Coronary artery (tissue), 2 donors: ENCODE data around the gene KIRREL3.
"Not testable (repeated sequence)": the region's sequence is repeated elsewhere in the genome, so short reads cannot be mapped to it uniquely, and the experiment has no call there.

Experiments
- DNase-seq: peaks from one replicate; pipeline ENCODE4 v3.0.0-alpha.2; 2017; ENCODE audit warnings: low spot score
- H3K27ac ChIP-seq, 2 donors: fragments of 200-600 bp; sonication (generic); one replicate each; pipeline ENCODE4 v1.5.1; 2016 to 2019
- H3K4me3 ChIP-seq: fragments of 200-600 bp; sonication (generic); 2 replicates; pipeline ENCODE4 v1.5.1; 2016; ENCODE audit warnings: mild to moderate bottlenecking, moderate library complexity
- TF ChIP-seq, protein P1 (sequence below): fragments of 200-600 bp; sonication (generic); IDR thresholded peaks from one replicate; pipeline ENCODE4 v1.5.1; 2019; ENCODE audit warnings: antibody characterized with exemption

KIRREL3 gene

DNA sequence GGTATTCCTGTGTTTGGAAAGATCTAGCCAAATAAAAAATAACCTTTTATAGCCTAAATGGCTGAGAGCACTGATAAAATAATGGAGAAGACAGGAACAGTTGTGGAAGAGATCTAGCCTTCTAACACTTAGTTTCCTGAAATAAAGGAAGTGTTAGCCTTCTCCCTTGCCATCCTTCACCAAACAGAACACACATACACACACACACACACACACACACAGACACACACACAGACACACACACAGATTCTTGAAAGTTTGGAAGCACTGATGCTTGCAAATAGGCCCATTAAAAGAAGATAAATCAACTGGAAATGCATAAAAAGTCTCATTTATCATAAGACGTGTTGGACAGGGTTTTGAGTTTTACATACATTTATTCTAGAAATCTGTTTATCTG is 37.5 kb downstream of the KIRREL3 start:
- TF ChIP-seq, protein P1, sequence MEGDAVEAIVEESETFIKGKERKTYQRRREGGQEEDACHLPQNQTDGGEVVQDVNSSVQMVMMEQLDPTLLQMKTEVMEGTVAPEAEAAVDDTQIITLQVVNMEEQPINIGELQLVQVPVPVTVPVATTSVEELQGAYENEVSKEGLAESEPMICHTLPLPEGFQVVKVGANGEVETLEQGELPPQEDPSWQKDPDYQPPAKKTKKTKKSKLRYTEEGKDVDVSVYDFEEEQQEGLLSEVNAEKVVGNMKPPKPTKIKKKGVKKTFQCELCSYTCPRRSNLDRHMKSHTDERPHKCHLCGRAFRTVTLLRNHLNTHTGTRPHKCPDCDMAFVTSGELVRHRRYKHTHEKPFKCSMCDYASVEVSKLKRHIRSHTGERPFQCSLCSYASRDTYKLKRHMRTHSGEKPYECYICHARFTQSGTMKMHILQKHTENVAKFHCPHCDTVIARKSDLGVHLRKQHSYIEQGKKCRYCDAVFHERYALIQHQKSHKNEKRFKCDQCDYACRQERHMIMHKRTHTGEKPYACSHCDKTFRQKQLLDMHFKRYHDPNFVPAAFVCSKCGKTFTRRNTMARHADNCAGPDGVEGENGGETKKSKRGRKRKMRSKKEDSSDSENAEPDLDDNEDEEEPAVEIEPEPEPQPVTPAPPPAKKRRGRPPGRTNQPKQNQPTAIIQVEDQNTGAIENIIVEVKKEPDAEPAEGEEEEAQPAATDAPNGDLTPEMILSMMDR, result no peak
- Histone ChIP-seq H3K27ac (no peak overlapping the region), H3K4me3 (no peak overlapping the region)
- DNase-seq, result no peak

DNA sequence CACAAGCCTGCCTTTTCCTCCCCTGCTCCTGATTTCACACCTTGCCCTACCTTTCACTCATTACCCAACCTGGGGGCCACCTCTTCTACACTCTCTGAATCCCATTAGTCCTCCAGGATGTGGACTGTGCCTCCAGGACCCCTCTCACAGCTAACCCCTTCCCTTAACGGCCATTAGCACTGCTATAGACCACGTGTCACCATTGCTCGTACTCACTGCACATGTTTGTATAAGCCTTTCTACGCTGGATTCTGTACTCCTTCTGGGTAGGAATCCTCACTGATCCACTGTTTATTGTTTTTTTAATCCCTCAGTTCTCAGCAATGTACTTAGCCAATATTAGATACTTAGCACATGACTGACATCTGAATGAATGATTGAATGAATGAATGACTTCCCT is 40.9 kb downstream of the KIRREL3 start:
- Histone ChIP-seq H3K4me3 (no peak overlapping the region), H3K27ac (no peak overlapping the region)
- no peak for DNase-seq
- TF ChIP-seq, protein P1, result no peak

DNA sequence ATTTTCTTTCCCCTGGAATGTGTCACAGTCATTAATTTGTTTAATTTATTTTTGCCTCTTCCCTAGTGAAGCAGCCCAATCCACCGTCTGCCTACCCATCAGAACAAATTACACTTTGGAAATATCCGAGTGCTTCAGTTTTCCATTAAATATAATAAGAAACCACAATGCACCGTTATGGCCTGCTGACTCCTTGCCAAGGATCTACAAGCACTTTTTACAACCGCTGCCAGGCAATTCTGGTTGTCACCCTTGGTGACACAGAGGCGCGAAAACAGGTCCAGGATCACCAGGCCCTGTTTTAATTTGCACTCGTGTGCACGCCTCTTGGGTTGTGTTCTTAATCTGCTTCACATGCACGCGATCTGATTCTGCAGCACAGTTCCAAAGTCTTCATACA is 43.9 kb downstream of the KIRREL3 start:
- no peak for DNase-seq
- Histone ChIP-seq H3K27ac (no peak overlapping the region), H3K4me3 (no peak overlapping the region)
- TF ChIP-seq, protein P1, result no peak

DNA sequence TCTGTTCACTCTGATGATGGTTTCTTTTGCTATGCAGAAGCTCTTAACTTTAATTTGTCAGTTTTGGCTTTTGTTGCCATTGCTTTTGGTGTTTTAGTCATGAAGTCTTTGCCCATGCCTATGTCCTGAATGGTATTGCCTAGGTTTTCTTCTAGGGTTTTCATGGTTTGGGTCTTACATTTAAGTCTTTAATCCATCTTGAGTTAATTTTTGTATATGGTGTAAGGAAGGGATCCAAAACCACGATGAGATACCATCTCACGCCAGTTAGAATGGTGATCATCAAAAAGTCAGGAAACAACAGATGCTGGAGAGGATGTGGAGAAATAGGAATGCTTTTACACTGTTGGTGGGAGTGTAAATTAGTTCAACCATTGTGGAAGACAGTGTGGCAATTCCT is 48.0 kb downstream of the KIRREL3 start:
- DNase-seq, result not testable (repeated sequence)

DNA sequence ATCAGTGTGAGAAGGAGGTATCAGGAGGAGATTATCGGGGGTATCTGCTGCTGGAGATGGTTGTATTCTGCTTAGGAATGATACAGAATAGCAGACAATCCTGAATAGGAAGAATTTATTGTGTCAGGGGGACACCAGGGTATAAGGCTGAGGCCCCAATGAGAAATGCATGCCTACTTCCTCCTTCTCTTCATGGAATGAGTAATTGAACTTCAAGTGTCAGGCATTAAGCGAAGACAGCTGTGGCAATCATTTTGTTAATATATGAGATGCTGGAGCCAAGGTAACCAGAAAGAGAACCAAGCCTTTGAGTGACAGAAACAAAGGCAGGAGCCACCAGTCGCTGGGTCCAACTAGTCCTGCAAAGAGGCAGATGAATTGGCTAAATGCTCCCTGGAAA is 49.1 kb downstream of the KIRREL3 start:
- no peak overlapping the region for H3K27ac ChIP-seq
- H3K4me3 ChIP-seq, result no peak overlapping the region
- TF ChIP-seq, protein P1, result no peak
- no peak for DNase-seq

More for the DNA sequence above, 48.0 kb downstream of the KIRREL3 start:
- not testable (repeated sequence) for H3K4me3 ChIP-seq, H3K27ac ChIP-seq

DNA sequence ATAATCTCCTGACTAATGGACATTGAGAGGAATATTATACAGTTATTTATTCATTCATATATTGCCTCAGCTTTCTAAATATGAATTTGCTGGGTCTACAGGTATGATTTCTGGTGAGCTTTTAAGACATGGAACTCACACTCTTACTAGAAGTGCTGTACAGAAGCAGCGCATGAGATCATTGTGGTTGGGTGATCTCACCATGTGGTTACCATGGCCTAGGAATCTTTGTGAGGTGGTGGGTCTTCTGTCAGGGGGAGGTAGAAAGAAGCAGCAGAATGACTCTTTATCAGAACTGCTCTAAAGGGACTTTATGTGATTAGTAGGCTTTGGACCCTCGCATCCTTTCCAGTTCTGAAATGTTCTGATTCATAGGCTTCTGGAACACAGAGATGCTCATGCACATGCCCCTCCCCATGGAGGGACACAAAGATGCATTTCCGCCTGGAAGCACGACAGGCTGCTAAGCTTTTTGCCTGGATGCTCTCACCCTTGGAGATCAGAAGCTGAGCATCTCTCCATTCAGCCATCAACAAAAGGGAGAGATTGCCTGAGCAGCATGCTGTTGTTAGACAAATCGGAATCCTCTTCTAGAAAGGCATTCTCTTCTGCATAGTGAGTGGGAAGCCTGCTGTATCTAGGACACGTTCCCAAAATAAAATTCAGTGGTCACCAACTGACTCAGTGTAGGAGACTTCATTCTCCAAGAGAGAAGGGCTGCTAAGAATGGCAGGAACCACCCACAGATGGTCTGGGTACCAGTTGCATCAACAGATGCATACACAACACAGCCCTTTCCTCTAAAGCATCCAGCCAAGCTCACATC is 51.3 kb downstream of the KIRREL3 start:
- H3K4me3 ChIP-seq, result no peak overlapping the region
- no peak for DNase-seq
- H3K27ac ChIP-seq, result no peak overlapping the region
- TF ChIP-seq, protein P1, result no peak

DNA sequence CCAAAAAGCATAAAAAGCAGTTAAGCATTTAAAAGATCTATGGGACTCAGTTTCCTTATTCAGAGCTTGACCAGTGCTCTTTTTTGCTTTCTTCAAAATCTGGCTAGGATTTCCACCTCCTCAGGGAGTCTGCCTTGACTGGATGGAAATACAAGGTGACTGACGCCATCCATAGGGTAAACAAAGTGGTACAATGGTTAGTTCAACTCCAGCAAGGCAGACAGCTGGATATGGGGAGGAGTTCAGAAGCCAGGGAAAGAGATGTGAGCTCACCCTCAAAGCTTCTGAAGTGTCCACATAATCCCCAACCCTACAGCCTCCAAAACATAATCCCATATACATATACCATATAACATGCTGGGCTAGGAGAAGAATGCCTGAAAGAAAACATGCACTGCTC is 52.0 kb downstream of the KIRREL3 start:
- H3K27ac ChIP-seq, result no peak overlapping the region
- TF ChIP-seq, protein P1, result no peak
- no peak overlapping the region for H3K4me3 ChIP-seq
- DNase-seq, result no peak
